ENCODE data around the gene MRPL36.
"Not testable (repeated sequence)": the region's sequence is repeated elsewhere in the genome, so short reads cannot be mapped to it uniquely, and the experiment has no call there.

MRPL36 gene

DNA sequence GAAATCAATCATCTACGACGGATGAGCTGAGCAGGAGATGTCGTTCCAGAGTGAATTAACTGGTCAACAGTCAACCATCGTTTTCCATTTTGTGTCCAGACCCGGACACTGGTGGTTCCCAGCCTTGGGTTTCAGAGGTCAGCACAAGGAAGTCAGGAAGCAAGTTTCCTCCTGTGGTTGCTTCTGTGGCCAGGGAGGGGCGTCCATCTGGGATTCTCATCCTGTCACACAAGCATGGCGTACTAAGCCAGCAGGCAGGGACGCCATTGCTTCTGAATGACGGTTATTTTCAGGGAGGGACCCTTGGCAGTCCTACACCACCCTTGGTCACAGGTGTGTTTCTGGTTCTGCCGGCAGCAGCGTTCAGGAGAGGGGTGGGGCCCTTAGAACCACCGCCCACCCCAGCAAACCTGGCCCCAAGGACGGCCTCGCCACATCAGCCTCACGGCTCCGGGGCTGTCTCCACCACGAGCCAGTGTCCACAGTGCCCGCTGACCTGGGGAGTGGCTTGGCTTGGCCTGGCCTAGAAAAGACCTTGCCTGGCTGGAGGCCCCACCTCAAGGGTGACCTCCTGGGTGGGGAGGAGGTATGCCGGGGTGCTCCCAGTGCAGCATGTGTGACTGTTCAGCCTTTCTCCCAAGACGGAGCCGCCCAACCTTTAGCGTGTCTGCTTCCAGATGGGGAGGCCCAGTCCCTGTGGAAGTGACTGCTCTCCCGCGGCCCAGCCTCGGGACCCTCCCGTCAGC, 26.8 kb upstream of the MRPL36 start:
- H3K9me3 ChIP-seq (ENCODE audit: control insufficient read depth, insufficient read depth, low read length) = no peaks in the 10 kb centered on the region
- peaks cover 11% of the 10 kb centered on the region for H3K4me1 ChIP-seq (ENCODE audit: insufficient read depth, low read length)
- peaks cover 4% of the 10 kb centered on the region; the same call in 1 of the 2 replicates for H3K36me3 ChIP-seq (ENCODE audit: insufficient read depth, low read length)

DNA sequence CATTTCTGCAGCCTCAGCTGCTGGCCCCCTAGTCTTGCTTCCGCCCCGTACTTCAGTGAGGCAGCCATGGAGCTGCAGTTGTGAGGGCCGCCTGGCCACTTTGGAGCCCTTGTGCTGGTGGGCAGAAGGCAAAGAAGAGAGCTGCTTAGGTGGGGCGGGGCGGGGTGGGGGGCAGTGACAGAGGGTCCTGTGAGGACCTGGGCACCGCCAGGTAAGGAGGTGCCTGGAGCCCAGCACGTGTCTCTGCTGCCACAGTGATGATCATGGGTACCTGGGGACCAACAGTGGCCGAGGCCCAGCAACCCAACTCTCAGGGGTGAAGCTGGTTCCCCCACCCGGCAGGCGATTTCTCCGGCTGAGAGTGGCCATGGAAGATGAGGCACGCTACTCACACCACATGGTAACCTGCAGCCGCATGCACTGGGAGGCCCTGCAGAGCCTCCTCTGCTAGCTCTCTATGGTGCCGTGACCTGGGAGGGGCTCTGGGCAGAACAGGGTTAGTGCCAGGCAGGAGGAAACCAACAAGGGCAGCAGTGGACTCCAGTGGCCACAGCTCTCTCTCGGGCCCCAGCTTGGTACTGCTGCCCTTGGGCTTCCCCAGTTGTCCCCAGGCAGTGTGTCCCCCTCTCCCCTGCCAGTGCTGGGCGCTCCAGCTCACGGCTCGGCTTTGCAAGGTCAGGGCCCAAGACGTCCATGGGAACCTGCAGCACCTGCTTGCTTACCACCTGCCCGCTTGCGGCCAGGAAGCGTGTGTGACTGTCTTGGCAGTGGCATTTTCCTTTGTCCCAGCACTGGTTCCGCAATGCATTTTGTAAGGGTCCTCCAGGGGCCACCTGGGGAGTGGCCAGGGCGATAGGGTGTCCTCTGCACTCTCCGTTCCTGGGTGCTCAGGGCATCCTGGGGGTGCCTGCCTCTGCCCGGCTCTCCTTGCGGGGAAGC, 25.5 kb upstream of the MRPL36 start:
- H3K36me3 ChIP-seq (ENCODE audit: insufficient read depth, low read length) = peaks cover 10% of the 10 kb centered on the region
- H3K9ac ChIP-seq (ENCODE audit: low read depth, low read length) = no peak overlapping the region
- no peaks in the 10 kb centered on the region for H3K9me3 ChIP-seq (ENCODE audit: control insufficient read depth, insufficient read depth, low read length)
- peaks cover 6% of the 10 kb centered on the region for H3K4me1 ChIP-seq (ENCODE audit: insufficient read depth, low read length)

More for the DNA sequence above, 26.8 kb upstream of the MRPL36 start:
- H3K9ac ChIP-seq (ENCODE audit: low read depth, low read length) = no peak overlapping the region

DNA sequence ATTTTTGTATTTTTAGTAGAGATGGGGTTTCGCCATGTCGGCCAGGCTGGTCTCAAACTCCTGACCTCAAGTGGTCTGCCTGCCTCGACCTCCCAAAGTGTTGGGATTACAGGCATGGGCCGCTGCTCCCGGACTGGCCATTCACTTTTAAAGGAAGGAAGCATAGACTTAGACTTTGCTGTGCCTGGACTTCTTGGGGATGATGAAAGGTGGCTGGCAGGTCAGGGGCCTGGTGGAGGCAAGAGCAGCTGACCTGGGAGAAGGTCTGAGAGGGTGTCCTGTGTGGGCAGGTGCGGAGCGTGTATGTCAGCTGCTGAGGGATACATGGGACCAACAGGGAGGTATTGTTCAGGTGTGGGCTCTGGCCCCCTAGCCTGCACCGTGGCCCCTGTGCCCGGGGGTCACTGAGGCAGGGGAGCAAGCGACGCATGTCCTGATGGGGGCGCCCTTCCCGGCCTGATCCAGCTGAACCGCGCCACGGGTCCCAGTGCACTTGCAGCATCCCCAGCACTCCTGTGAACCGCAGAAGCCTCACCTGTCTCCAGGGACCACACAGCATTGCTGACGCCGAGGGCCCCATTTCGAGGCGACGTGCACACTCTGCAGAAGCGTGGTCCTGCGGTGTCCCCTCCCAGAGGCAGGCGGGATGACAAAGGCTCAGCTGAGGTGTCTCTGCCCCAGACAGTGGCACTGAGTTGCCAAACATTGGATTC, 24.6 kb upstream of the MRPL36 start:
- Histone ChIP-seq H3K4me1 (ENCODE audit: insufficient read depth, low read length) (peaks cover 6% of the 10 kb centered on the region), H3K36me3 (ENCODE audit: insufficient read depth, low read length) (peaks cover 12% of the 10 kb centered on the region), H3K9ac (ENCODE audit: low read depth, low read length) (no peak overlapping the region), H3K9me3 (ENCODE audit: control insufficient read depth, insufficient read depth, low read length) (no peaks in the 10 kb centered on the region)

DNA sequence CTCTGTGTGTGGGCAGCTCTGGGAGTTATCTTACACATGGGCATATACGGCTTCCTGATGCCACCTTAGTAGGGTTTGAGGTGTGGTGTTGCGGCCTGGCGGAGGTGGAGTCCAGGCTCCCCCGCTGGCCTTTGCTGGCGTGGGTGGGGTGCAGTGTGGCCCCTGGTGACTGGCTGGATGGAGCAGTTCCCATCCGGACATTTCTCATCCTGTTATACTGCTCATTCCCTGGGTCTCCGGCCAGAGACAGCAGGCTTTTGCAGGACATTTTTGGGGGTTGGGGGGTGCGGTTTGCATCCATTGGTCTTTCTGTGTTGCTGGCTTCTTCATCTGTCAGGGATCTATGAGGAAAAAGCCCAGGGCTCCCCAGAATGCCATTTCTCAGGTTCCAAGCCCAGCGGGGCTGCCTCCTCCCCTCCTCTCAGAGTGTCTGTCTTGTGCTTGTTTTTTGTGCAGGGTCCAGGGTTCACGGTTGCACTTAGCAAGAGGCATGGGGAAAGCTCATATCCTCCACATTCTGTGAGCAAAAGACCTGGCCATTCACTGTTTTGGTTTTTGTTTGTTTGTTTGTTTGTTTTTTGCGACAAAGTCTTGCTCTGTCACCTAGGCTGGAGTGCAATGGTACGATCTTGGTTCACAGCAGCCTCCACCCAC, 23.9 kb upstream of the MRPL36 start:
- no peak overlapping the region for H3K9ac ChIP-seq (ENCODE audit: low read depth, low read length)
- H3K36me3 ChIP-seq (ENCODE audit: insufficient read depth, low read length) = peaks cover 12% of the 10 kb centered on the region
- H3K9me3 ChIP-seq (ENCODE audit: control insufficient read depth, insufficient read depth, low read length) = no peaks in the 10 kb centered on the region
- peaks cover 5% of the 10 kb centered on the region for H3K4me1 ChIP-seq (ENCODE audit: insufficient read depth, low read length)

DNA sequence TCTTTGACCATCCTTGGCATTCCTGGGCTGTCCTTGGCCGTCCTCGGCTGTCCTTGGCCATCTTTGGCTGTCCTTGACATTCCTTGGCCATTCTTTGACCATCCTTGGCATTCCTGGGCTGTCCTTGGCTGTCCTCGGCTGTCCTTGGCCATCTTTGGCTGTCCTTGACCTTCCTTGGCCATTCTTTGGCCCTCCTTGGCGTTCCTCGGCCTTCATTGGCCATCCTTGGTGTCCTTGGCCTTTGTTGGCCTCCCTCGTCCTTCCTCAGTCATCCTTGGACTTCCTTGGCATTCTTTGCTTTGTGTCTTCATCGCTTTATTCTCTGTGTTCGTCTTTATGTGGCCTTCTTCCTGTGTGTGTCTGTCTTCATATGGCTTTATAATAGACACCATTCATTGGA, 22.2 kb upstream of the MRPL36 start:
- Histone ChIP-seq H3K4me1 (ENCODE audit: insufficient read depth, low read length) (no peaks in the 10 kb centered on the region), H3K9me3 (ENCODE audit: control insufficient read depth, insufficient read depth, low read length) (no peaks in the 10 kb centered on the region), H3K36me3 (ENCODE audit: insufficient read depth, low read length) (peaks cover 12% of the 10 kb centered on the region), H3K9ac (ENCODE audit: low read depth, low read length) (no peak overlapping the region)

DNA sequence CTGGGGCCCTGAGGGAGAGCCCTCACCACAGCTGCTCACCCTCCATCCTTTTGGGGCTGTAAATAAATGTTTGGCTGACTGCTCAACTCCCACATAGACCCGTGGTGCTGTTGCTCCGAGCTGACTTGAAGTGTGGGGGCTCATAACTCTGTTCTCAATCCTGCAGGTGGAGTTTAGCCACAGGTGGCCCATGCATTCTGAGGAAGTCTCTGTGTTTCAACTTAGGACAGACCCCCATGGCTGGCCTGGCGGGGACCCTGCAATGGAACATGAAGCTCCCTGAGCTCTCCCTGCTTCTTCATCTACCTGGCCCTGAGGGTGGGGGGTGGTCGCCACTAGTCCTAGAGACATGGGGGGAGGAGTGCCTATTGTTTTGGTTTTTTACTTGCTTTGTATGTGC, 21.3 kb upstream of the MRPL36 start:
- Histone ChIP-seq H3K9ac (ENCODE audit: low read depth, low read length) (no peak overlapping the region), H3K36me3 (ENCODE audit: insufficient read depth, low read length) (peaks cover 15% of the 10 kb centered on the region), H3K4me1 (ENCODE audit: insufficient read depth, low read length) (no peaks in the 10 kb centered on the region; the same call in 1 of the 2 replicates), H3K9me3 (ENCODE audit: control insufficient read depth, insufficient read depth, low read length) (no peaks in the 10 kb centered on the region)

DNA sequence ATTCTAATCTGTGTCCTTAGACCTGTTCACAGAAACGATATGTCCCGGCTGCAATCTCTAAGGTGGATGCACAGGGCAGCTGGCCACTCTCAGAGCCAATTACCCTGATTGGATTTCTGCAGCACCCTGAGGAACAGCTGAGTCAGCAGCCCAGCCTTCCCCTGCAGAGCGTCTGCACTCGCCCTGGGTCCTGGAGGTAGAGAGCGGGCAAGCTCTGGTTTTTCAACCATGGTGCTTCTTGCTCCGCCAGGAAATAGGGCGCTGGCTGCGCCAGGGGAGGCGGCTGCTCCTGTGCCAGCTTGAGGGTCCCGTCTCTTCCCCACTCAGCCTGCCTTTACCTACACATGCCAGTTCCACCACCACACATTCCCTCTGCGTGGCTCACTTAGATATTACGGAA, 20.7 kb upstream of the MRPL36 start:
- Histone ChIP-seq H3K9ac (ENCODE audit: low read depth, low read length) (no peak overlapping the region), H3K9me3 (ENCODE audit: control insufficient read depth, insufficient read depth, low read length) (no peaks in the 10 kb centered on the region), H3K36me3 (ENCODE audit: insufficient read depth, low read length) (peaks cover 15% of the 10 kb centered on the region), H3K4me1 (ENCODE audit: insufficient read depth, low read length) (no peaks in the 10 kb centered on the region; the same call in 1 of the 2 replicates)

DNA sequence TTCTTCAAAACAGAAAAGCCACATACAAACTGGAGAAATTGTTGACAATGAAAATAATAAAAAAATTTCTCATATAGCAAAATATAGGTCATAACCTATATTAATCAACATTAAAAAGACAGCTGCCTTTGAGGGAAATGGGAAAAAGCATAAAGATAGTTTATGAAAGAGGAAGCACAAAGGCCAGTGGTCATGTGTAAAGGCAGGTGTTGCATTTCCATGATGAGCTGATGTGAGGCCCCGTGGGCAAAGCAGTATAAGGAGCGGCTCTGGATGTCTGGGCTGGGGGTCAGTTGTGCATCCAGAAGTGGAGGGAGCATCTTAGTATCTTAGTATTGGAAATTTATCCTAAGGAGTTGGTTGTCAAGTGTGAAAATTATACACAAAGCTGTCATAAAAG, 19.8 kb upstream of the MRPL36 start:
- H3K4me1 ChIP-seq (ENCODE audit: insufficient read depth, low read length) = no peaks in the 10 kb centered on the region; the same call in 1 of the 2 replicates
- peaks cover 15% of the 10 kb centered on the region for H3K36me3 ChIP-seq (ENCODE audit: insufficient read depth, low read length)
- H3K9ac ChIP-seq (ENCODE audit: low read depth, low read length) = no peak overlapping the region
- H3K9me3 ChIP-seq (ENCODE audit: control insufficient read depth, insufficient read depth, low read length) = no peaks in the 10 kb centered on the region

DNA sequence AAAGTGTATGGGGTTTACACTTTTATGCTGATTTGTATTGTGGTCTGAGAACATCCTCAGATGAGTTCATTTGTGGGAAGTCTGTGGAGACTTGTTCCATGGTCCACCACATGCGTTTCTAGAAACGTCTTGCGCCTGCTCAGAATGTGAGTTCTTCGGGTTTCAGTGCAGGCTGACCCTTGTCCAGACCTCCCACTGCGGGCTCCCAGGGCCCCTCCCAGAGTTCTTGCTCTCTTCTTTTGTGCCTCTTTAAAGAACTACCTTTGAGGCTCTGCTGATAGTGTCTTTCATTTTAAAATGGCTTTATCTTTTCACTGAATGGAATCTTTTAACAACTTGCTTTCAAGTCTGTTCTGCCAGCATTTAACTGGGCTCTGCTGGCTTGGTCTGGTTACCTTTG, 19.1 kb upstream of the MRPL36 start:
- H3K9me3 ChIP-seq (ENCODE audit: control insufficient read depth, insufficient read depth, low read length) = no peaks in the 10 kb centered on the region
- peaks cover 15% of the 10 kb centered on the region for H3K36me3 ChIP-seq (ENCODE audit: insufficient read depth, low read length)
- no peaks in the 10 kb centered on the region; the same call in 1 of the 2 replicates for H3K4me1 ChIP-seq (ENCODE audit: insufficient read depth, low read length)
- no peak overlapping the region for H3K9ac ChIP-seq (ENCODE audit: low read depth, low read length)

DNA sequence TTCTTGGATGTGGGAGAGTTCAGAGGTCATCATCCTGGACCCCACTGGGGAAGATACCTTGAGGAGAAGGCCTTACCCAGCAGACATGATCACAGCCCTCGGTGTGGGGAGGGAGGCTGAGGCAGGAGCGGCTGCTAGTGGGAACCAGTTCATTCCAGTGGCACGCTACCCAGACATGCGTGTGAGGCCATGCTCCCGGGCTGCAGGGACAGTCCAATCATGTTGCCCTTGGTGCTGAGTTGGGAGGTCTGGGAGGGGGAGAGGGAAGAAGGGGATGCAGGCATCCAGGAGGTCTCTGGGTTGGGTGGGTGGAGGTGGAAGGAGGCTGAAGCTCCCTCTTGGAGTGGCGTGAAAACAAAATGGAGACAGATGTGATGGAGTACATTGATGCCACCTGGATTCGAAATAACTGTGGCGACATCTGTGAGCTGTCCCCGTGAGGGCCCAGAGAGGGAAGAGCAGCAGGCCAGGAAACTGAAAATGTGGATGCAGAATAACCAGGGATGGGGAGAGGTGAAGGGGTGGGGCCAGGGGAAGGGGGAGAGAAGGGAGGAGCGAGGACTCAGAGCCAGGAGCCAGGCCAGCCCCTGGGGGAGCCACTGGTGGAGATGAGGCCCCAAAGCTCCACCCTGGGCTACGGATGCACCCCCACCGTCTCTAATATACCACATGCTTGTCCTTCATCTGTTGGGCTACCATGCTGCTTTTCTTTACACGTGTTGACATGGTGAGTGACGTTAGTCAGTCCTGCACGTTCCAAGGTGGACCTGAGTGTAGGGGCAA, 17.8 kb upstream of the MRPL36 start:
- H3K4me1 ChIP-seq (ENCODE audit: insufficient read depth, low read length) = no peaks in the 10 kb centered on the region; the same call in 1 of the 2 replicates
- H3K9me3 ChIP-seq (ENCODE audit: control insufficient read depth, insufficient read depth, low read length) = no peaks in the 10 kb centered on the region
- peaks cover 15% of the 10 kb centered on the region for H3K36me3 ChIP-seq (ENCODE audit: insufficient read depth, low read length)
- H3K9ac ChIP-seq (ENCODE audit: low read depth, low read length) = no peak overlapping the region

DNA sequence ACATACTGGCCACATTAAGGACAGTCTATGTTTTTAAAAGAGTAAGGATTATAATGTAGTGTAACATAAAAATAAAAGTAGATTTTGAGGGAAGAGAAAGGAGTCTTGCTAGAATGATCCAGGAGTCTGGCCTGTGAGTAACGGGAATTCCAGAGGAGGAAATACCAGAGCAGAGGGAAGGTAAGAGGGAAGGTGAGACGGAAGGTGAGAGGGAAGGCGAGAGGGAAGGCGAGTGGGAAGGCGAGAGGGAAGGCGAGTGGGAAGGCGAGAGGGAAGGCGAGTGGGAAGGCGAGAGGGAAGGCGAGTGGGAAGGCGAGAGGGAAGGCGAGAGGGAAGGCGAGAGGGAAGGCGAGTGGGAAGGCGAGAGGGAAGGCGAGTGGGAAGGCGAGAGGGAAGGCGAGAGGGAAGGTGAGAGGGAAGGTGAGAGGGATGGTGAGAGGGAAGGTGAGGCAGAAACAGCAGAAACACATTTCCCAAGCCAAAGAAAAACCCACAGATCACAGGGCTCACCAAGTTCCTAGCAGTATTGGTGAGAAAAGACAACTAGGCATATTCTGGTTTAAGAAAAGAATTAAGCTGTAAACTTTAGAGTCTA, 17.0 kb upstream of the MRPL36 start:
- H3K9me3 ChIP-seq (ENCODE audit: control insufficient read depth, insufficient read depth, low read length); H3K4me1 ChIP-seq (ENCODE audit: insufficient read depth, low read length); H3K9ac ChIP-seq (ENCODE audit: low read depth, low read length): not testable (repeated sequence)
- peaks cover 15% of the 10 kb centered on the region for H3K36me3 ChIP-seq (ENCODE audit: insufficient read depth, low read length)

DNA sequence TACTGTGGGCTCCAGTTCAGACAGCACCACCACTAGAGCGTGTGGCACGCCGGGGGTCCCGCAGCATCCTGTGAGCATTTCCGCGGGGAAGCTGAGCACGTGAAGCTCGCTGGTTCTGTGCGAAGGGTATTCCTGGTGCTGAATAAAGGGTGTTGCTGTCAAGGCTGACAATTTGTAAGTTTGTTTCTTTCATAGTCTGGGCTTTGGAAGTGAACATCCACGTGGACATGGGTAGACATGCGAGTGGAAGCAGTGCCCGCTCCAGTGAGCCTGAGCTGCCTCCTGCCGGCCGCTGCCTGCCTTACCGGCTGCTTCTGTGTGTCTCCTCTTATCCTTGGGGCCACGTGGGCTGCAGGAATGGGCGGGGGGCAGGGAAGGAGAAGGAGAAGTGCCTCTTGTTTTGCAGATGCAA, 16.2 kb upstream of the MRPL36 start:
- Histone ChIP-seq H3K9ac (ENCODE audit: low read depth, low read length) (no peak overlapping the region), H3K4me1 (ENCODE audit: insufficient read depth, low read length) (no peaks in the 10 kb centered on the region; the same call in 1 of the 2 replicates), H3K36me3 (ENCODE audit: insufficient read depth, low read length) (peaks cover 15% of the 10 kb centered on the region), H3K9me3 (ENCODE audit: control insufficient read depth, insufficient read depth, low read length) (no peaks in the 10 kb centered on the region)

All from ES-I3 (cell line).